COR-L47 (cell line): ENCODE data around the gene BCL11B.

ENCODE experiments used
- DNase-seq: peaks from one replicate; lab custom pipeline; 2025; lab: John Stamatoyannopoulos, UW

The BCL11B gene

GRCh38 chr14:99271951-99272631 is at the start of gene BCL11B:
Gene BCL11B, minus strand, starts transcription at chr14:99272197. Its CDS starts 979 bp downstream, at chr14:99271218.
- DNase-seq = peak; percentile 93

GRCh38 chr14:99321236-99321925 is 49.4 kb upstream of the BCL11B start:
- DNase-seq = no peak

DNA sequence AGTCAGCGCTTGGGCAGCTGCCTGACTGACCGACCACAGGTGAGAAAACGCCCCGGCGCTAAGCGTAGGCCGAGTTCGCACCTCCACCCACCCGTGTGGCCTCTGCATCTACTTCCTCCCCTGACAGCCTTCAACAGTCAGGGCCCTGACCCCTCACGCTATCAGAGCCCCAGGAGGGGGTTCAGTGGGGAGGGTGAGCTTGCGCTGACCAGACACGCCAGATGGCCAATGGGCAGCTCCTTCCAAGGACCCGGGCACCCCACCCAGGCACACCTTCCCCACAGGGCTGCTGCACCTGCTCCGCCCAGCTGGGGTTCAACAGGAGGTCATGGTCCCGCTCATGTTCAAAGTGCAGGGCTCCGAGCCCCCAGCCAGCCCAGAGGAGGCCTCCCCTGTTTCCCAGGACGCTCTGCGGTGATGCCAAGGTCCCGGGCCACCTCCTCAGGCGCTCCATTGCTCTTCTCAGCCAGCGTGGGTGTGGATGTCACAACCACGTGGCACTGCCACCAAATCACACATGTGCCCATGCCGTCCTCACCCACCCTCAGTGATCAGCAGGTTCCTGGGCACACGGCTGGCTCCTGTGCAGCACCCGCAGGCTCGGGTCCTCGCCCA is 48.7 kb upstream of the BCL11B start:
- DNase-seq = no peak

- peak; percentile 44 for DNase-seq
Observed at GRCh38 chr14:99320105-99320572, 48.1 kb upstream of the BCL11B start.

DNA sequence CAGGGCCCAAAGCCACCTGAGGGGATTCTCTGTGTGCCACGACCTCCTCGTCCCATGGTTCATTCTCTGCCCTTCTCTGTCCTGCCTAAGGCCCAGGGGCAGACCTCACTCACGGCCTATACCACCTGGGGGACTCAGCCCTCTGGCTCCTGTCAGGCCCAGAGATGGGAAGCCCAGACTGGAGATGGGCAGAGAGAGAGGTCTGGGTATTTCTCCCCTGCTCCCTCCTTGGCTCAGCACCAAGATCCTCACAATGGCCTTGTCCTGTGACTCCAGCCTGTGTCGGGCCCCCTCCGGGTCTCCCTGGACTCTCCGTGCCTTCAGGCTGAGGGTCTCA is 46.9 kb upstream of the BCL11B start:
- DNase-seq = no peak

DNA sequence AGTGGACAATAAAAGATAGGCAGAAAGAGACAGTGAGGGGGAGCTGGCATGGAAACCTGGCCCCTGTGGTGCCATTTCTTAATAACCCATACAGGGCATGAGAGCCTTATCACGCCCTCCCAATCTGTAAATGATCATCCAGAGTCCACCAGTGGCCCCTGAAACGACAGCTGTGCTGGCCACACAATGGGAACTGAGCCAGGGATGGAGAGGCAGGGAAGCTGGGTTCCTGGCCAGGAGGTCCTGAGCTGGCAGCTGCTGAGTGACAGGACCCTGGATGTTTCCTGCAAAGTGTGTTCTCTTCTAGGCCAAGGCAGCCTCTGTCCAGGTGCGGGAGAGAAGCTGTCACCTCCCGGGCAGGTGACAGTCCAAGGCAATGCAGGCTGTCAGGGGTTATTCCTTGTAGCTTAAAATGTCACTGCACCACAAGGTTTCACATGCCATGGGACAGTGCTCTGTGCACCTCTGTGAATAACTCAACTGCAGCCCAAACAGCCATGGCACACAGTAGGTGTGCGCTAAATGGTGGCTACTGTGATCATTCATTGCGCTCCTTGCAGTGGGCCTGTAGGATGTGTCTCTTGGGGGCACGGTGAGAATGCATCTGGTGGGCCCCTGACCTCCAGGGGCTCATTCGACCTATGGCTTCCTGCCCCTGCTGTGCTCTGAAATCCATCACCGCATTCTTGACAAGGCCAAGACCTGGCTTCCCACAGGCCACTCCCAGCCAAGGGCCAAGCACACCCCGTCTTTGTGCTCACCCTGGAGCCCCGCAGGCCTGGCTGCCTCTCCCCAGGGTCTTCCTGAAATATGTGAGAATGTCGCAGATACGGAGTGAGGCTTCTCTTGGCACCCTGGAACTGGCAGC is 46.3 kb upstream of the BCL11B start:
- DNase-seq = no peak

- no peak for DNase-seq
Observed at GRCh38 chr14:99317231-99318090, 45.5 kb upstream of the BCL11B start.

DNA sequence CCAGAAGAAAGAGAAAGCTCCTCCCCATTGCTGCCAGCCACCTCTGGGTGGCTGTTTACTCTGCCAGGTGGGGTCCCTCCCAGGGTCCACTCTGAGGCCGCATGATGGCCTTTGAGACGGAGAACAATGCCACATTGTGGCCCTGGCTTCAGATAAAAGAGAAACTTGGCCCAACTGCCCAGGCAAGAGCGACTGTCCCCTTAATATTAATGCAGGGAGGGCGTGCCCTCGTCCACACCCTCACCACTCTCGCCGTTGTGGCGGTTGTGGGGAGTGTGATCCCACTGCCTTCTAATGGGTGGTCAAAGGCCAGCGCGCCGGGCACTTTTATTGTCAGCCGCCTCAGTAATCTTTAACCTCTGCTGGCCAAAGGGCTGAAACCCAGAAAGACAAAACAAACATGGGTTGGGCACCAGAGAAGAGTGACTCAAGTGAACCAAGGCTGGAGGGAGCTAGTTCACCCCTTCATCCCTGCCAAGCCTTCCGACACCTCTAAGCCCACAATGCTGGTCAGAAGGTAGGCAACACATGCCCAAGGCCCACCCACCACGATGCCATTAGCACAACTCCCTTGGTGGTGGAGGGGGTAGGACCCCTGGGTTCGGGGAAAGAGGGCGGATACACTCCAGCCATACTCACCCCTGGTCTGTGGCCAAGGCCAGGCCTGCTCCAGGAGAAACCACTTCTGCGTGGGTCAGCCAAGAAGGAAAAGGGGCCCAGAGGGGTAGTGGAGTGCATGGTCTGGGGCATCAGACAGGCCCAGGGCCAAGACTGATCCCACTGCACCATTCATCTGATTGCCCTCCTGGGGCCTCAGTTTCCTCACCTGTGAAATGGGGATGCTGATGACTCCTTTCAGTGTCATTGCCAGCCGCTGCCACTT is 44.5 kb upstream of the BCL11B start:
- no peak for DNase-seq

GRCh38 chr14:99315197-99315596 is 43.2 kb upstream of the BCL11B start:
- DNase-seq = no peak

DNA sequence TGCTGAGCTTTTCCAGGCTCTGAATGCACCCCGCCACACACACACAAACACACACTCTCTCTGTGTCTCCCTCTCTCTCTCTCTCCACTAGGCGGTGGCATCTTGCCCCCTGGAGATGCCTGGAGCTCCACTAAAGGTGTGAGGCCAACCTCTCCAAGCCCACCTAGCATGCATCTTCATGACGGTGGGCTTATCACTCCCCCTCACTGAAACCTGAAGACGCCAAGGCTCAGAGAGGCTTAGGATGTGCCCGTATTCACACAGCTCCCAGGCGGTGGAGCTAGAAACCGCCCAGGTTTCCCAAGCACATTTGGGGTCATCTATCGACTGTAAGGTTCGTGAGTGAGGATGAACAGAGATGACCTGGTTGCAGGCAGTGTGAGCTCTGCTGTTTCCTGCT is 42.6 kb upstream of the BCL11B start:
- DNase-seq = no peak

GRCh38 chr14:99313234-99313633 is 41.2 kb upstream of the BCL11B start:
- no peak for DNase-seq

GRCh38 chr14:99312106-99312505 is 40.1 kb upstream of the BCL11B start:
- DNase-seq = no peak

DNA sequence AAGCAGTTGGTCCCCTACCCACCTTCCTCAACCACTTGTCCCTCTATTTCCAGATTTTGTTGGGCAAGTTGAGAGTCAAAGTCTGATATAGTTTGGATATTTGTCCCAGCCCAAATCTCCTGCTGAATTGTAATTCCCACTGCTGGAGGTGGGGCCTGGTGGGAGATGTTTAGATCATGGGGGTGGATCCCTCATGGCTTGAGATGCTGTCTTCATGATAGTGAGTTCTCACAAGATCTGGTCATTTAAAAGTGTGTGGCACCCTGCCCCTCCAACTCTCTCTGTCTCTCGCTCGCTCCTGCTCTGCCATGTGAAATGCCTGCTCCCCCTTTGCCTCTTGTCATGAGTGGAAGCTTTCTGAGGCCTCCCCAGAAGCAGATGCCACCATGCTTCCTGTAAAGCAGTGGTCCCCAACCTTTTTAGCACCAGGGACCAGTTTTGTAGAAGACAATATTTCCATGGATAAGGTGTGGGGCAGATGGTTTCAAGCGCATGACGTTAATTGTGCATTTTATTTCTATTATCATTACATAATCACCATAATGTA is 37.3 kb upstream of the BCL11B start:
- DNase-seq = no peak

DNA sequence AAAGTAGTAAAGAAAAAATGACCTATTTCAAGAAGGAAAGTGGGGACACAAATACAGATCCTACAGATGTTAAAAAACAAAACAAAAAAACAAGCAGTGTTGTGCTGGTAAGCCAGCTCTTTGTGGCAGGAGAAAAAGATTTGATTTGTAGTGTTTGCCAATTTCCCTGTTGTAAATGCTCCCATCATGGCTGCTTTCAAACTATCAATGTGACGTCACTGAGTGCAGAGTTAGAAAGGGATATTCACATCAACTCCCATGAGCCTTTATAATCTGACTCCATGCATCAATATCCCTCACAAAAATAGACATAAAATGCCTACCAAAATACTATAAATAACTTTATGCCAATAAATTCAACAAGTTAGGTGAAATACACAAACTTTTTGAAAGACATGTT is 32.2 kb upstream of the BCL11B start:
- no peak for DNase-seq

DNA sequence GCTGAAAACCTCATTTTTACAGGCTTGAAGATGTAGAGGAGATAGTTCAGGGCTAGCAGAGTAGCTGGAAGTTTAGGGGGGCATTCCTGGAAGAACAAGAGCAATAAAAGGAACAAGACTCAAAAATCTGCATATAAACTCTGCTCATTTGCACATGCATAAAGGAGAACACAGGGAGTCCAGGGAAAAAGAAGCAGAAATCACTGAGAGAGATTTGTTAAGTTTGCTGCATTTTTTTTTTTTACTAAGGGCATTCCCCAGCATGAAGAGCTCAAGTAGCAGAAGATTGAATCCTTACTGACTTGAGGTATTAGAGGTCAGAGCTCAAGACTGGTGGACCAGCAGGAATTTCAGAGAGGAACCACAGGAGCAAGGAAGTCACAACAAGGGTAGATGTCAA is 28.2 kb upstream of the BCL11B start:
- no peak for DNase-seq

DNA sequence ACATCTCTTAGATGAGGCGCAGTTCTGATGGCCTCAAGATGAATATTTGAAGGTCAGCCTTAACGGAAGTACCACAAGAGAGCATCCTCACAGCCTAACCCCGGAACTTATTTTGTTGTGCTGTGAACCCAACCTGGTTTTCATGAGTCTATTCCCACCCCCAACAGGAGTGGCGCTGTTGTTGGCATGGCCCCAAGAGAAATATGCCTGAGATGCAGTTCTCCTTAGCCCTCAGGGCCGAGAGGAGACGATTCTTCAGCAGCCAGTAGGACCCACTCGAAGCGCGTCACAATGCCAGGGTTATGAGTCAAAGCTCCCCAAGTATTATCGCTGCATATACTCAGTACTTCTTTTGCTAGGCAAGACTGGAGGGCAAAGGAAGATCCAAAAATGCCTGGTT is 24.5 kb upstream of the BCL11B start:
- no peak for DNase-seq

DNA sequence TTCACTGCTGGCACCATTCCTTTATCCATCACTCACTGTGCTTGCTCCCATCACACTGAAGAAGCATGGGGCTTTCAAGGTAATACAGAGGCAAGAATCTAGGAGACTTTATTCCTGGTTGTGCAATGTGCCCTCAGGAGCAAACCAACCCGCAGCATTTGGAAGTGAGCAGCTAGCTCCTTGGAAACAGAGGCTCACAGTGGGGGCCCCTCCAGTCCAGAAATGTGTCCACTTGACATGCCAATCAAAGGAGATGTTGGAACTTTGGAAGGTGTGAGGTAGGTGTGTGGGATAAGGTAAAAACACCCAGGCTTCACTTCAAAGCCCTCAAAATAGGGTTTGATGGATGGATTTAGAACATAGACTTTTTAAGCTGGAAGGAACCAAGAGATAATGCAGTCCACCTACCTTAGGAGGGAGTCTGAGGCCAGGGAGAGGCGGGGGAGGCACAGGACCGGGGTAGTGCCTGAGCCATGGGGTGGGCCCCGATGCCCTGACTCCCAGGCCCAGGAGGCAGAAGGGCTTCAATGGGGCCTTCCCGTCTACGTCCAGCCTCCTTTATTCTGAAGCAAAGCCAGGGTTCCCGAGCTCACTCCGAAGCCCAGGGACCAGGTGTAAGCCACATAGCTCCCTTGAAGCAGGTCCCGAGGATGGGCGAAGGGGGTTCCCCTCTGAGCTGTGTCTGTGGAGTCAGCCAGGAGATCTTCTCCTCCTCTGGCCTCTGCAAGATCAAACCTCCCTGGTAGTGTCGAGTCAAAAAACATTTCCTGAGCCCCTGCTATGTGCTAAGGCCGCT is 17.6 kb upstream of the BCL11B start:
- no peak for DNase-seq

DNA sequence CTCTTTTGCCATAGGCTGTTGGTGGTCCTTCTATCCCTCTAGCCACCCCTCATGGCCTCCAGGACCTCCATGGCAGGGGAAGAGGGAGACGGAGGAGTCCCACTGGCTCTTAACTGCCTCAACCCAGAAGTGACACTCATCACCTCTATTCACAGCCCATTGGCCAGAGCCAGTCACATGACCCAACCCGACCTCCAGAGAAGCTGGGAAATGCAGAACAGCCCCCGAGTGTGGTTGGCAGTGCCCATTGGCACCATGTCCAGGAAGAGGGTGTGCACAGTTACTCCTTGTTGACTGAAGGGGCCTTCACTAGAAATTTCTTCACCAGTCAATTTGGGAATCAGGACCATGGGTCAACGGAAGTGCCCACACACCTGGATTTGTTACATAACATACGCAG is 17.0 kb upstream of the BCL11B start:
- DNase-seq = no peak

GRCh38 chr14:99287269-99287942 is 15.4 kb upstream of the BCL11B start:
- DNase-seq = no peak
